A549 (cell line): ENCODE measurements around the gene TSPAN15. TPM values are rescaled to one million over a fixed set of nuclear protein-coding genes. Genes with fewer than 3 reads are reported as not detected.

Experiments
- ATAC-seq, 2 experiments: fragments of 200-7000 bp in 1 of 2; fragments of >200 bp in 1 of 2; cut with Nextera tagmentation in 1 of 2; cut with Tn5 transposase in 1 of 2; 3 replicates each; pipeline versions ENCODE4 v1.8.0 to v1.9.1; 2018 to 2020; ENCODE audit warnings: mild to moderate bottlenecking in 1 of 2, moderate library complexity in 1 of 2
- CTCF ChIA-PET: fragments of 300-600 bp; sonication (Branson Sonifier 250); formaldehyde crosslinking; extraction: SDS; loops from one replicate; lab custom pipeline; 2021; ENCODE audit warnings: antibody characterized with exemption, inconsistent platforms; lab: Yijun Ruan, JAX
- POLR2A ChIA-PET: fragments of 350-600 bp; formaldehyde crosslinking; extraction: SDS; loops from one replicate; lab custom pipeline; 2021; ENCODE audit warnings: antibody characterized with exemption, inconsistent platforms; lab: Yijun Ruan, JAX
- DNase-seq, 2 experiments: peaks; one replicate each; pipeline versions ENCODE4 v3.0.0 to v3.0.0-alpha.2; 2011 to 2016; ENCODE audit warnings: low read depth in 1 of 2, low spot score in 1 of 2
- FAIRE-seq: peaks from 2 replicates; lab custom pipeline; 2011; peaks lifted over from hg19 to GRCh38; lab: Jason Lieb, UNC
- H3K27ac ChIP-seq, 2 experiments: fragments of >200 bp; sonication (Bioruptor Twin); formaldehyde crosslinking; 3 replicates each; pipeline ENCODE4 v1.5.1; 2016 to 2017
- H3K4me1 ChIP-seq: fragments of >200 bp; sonication (Bioruptor Twin); formaldehyde crosslinking; 3 replicates; pipeline ENCODE4 v1.6.1; 2016
- H3K4me2 ChIP-seq: fragments of >200 bp; sonication (Bioruptor Twin); formaldehyde crosslinking; 3 replicates; pipeline ENCODE4 v1.6.1; 2016
- H3K4me3 ChIP-seq: fragments of >200 bp; sonication (Bioruptor Twin); formaldehyde crosslinking; 3 replicates; pipeline ENCODE4 v1.5.1; 2016
- H3K9me3 ChIP-seq: fragments of >200 bp; sonication (Bioruptor Twin); formaldehyde crosslinking; 3 replicates; pipeline ENCODE4 v1.6.1; 2016
- CBX2 ChIP-seq: fragments of 200-600 bp; sonication (generic); IDR thresholded peaks from 2 replicates; pipeline ENCODE4 v1.6.1; 2016; ENCODE audit warnings: low read depth, mild to moderate bottlenecking, borderline replicate concordance
- CBX8 ChIP-seq: fragments of 200-600 bp; sonication (generic); IDR thresholded peaks from 2 replicates; pipeline ENCODE4 v1.6.1; 2016
- CEBPB ChIP-seq, 2 experiments: fragments of >200 bp in 1 of 2; sonication (Bioruptor Twin) in 1 of 2; formaldehyde crosslinking in 1 of 2; IDR thresholded peaks; 2 replicates each; pipeline ENCODE4 v1.6.1; 2012 to 2016
- EP300 ChIP-seq, 2 experiments: fragments of >200 bp; sonication (Bioruptor Twin); formaldehyde crosslinking; IDR thresholded peaks; 2 replicates in 1 of 2; 3 replicates in 1 of 2; pipeline ENCODE4 v1.6.1; 2016 to 2017
- FOSB ChIP-seq: fragments of 250-450 bp; sonication (Bioruptor Pico); IDR thresholded peaks from 2 replicates; pipeline ENCODE4 v1.5.0; 2020; ENCODE audit warnings: mild to moderate bottlenecking, moderate library complexity
- FOSL2 ChIP-seq, 2 experiments: fragments of 450-650 bp in 1 of 2; fragments of >200 bp in 1 of 2; sonication (Bioruptor Twin) in 1 of 2; formaldehyde crosslinking; IDR thresholded peaks; 2 replicates each; pipeline versions ENCODE4 v1.5.0 to v1.6.1; 2016 to 2020; ENCODE audit warnings: mild to moderate bottlenecking in 1 of 2, moderate library complexity in 1 of 2
- HOXA7 ChIP-seq: fragments of 250-450 bp; sonication (Bioruptor Pico); IDR thresholded peaks from 2 replicates; pipeline ENCODE4 v1.5.0; 2020; ENCODE audit warnings: mild to moderate bottlenecking, moderate library complexity
- HOXB13 ChIP-seq: fragments of 250-450 bp; sonication (Bioruptor Pico); IDR thresholded peaks from 2 replicates; pipeline ENCODE4 v1.5.0; 2020; ENCODE audit warnings: low read depth, mild to moderate bottlenecking, moderate library complexity
- HOXB5 ChIP-seq: fragments of 250-450 bp; sonication (Bioruptor Pico); IDR thresholded peaks from 2 replicates; pipeline ENCODE4 v1.5.0; 2020; ENCODE audit warnings: mild to moderate bottlenecking, moderate library complexity
- JUN ChIP-seq, 2 experiments: fragments of >200 bp; sonication (Bioruptor Twin); formaldehyde crosslinking; IDR thresholded peaks; 2 replicates in 1 of 2; 3 replicates in 1 of 2; pipeline ENCODE4 v1.6.1; 2016 to 2017
- JUNB ChIP-seq: fragments of >200 bp; sonication (Bioruptor Twin); formaldehyde crosslinking; IDR thresholded peaks from 2 replicates; pipeline ENCODE4 v1.6.1; 2016
- MAFK ChIP-seq: fragments of 450-650 bp; IDR thresholded peaks from 2 replicates; pipeline ENCODE4 v1.6.1; 2014; ENCODE audit not compliant: partially characterized antibody
- MYC ChIP-seq: IDR thresholded peaks from 2 replicates; pipeline ENCODE4 v1.6.1; 2012; ENCODE audit warnings: mild to moderate bottlenecking, inconsistent platforms, low read length, improper control_type of control experiment, borderline replicate concordance
- NPAS2 ChIP-seq: fragments of 250-450 bp; sonication (Bioruptor Pico); IDR thresholded peaks from 2 replicates; pipeline ENCODE4 v1.8.0; 2022; ENCODE audit warnings: mild to moderate bottlenecking, moderate library complexity, borderline replicate concordance
- PHF8 ChIP-seq: fragments of 200-600 bp; sonication (generic); IDR thresholded peaks from 2 replicates; pipeline ENCODE4 v1.6.1; 2016; ENCODE audit warnings: low read depth, mild to moderate bottlenecking, antibody characterized with exemption, moderate library complexity, borderline replicate concordance
- POLR2A ChIP-seq: IDR thresholded peaks from 2 replicates; pipeline ENCODE4 v1.6.1; 2012; ENCODE audit warnings: mild to moderate bottlenecking, low read length
- POLR2AphosphoS2 ChIP-seq: conservative IDR thresholded peaks from 2 replicates; pipeline ENCODE4 v1.6.1; 2012; ENCODE audit warnings: low read length, improper control_type of control experiment, inconsistent platforms
- RAD21 ChIP-seq, 2 experiments: fragments of >200 bp in 1 of 2; sonication (Bioruptor Twin) in 1 of 2; formaldehyde crosslinking in 1 of 2; IDR thresholded peaks in 1 of 2; conservative IDR thresholded peaks in 1 of 2; 2 replicates in 1 of 2; 3 replicates in 1 of 2; pipeline ENCODE4 v1.6.1; 2012 to 2018; ENCODE audit warnings: inconsistent platforms in 1 of 2
- RARB ChIP-seq: fragments of 250-450 bp; sonication (Bioruptor Pico); IDR thresholded peaks from 2 replicates; pipeline ENCODE4 v1.8.0; 2021; ENCODE audit warnings: mild to moderate bottlenecking, moderate library complexity
- RCOR1 ChIP-seq: fragments of 150-350 bp; IDR thresholded peaks from 2 replicates; pipeline ENCODE4 v1.6.1; 2014; ENCODE audit warnings: antibody characterized with exemption, low read length, low read depth
- RNF2 ChIP-seq: fragments of 200-600 bp; sonication (generic); IDR thresholded peaks from 2 replicates; pipeline ENCODE4 v1.6.1; 2016; ENCODE audit warnings: low read depth, mild to moderate bottlenecking, antibody characterized with exemption, moderate library complexity, borderline replicate concordance
- SMC3 ChIP-seq: fragments of >200 bp; sonication (Bioruptor Twin); formaldehyde crosslinking; IDR thresholded peaks from 3 replicates; pipeline ENCODE4 v1.6.1; 2018; ENCODE audit warnings: inconsistent platforms
- TP53 ChIP-seq: fragments of 250-450 bp; sonication (Bioruptor Pico); IDR thresholded peaks from 2 replicates; pipeline ENCODE4 v1.5.0; 2021; ENCODE audit warnings: mild to moderate bottlenecking, moderate library complexity
- ZFP36 ChIP-seq: fragments of 450-650 bp; IDR thresholded peaks from 2 replicates; pipeline ENCODE4 v1.6.1; 2014; ENCODE audit warnings: borderline replicate concordance; ENCODE audit not compliant: partially characterized antibody
- WGBS: methylation state at CpG from one replicate; pipeline ENCODE4 v1.1.6; 2017; ENCODE audit errors: missing lambda C conversion rate; 5-methylcytosine and 5-hydroxymethylcytosine counted together
- polyA plus RNA-seq, 4 experiments: library from polyadenylated mRNA; depleted of rRNA in 3 of 4; stranded (reverse); fragments of >200 nt; fragmentation: RNase III in 1 of 4; extraction: RNeasy Plus Mini Kit Qiagen cat#74134 plus additional on column Dnase treatment in 1 of 4; gene quantifications; 2 replicates in 3 of 4; 3 replicates in 1 of 4; pipeline ENCODE4 v1.2.3, GENCODE V29; 2011 to 2017
- TF ChIP-seq, protein P1 (sequence below): fragments of 250-450 bp; sonication (Bioruptor Pico); IDR thresholded peaks from 2 replicates; pipeline ENCODE4 v1.5.0; 2021; ENCODE audit warnings: mild to moderate bottlenecking, moderate library complexity, borderline replicate concordance
- TF ChIP-seq, protein P2 (sequence below): IDR thresholded peaks from 2 replicates; pipeline ENCODE4 v1.6.1; 2012
- TF ChIP-seq, protein P3 (sequence below): fragments of >200 bp; sonication (Bioruptor Twin); formaldehyde crosslinking; IDR thresholded peaks from 3 replicates; pipeline ENCODE4 v1.5.1; 2016

The TSPAN15 gene
- polyA plus RNA-seq, 2 of the 4 experiments (the other 2 are of a cell fraction): 49.3 to 89.6 TPM

DNA sequence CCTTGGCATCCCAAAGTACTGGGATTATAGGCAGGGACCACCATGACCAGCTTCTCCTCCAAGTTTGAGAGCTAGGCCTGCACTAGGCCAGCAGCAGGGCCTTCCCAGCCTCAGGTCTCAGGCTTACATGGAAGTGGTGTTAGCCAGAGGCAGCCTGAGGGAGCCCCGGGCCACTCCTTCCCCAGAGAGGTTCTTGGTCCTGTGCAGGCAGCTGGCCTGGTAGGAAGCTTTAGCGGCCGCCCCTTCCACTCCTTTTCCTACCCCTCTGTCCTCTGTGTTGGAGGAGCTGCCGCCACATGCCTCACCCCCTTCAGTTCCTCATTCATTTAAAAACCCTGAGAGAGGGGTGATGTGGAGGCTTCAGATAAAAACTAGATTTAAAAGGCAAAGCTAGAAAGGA lies 40.3 kb downstream of the TSPAN15 start:
- H3K4me2 ChIP-seq: no peak overlapping the region
- no peak for FAIRE-seq
- H3K4me1 ChIP-seq: no peaks in the 10 kb centered on the region
- no peak for TF ChIP-seq ZFP36
- no peak for TF ChIP-seq HOXB13 (CRISPR knock-in tag)
- TF ChIP-seq, protein P1, sequence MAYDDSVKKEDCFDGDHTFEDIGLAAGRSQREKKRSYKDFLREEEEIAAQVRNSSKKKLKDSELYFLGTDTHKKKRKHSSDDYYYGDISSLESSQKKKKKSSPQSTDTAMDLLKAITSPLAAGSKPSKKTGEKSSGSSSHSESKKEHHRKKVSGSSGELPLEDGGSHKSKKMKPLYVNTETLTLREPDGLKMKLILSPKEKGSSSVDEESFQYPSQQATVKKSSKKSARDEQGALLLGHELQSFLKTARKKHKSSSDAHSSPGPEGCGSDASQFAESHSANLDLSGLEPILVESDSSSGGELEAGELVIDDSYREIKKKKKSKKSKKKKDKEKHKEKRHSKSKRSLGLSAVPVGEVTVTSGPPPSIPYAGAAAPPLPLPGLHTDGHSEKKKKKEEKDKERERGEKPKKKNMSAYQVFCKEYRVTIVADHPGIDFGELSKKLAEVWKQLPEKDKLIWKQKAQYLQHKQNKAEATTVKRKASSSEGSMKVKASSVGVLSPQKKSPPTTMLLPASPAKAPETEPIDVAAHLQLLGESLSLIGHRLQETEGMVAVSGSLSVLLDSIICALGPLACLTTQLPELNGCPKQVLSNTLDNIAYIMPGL: no peak
- TF ChIP-seq FOSB: no peak
- TF ChIP-seq MAFK: no peak
- TF ChIP-seq HOXA7: no peak
- no peak for TF ChIP-seq JUNB
- no peak for TF ChIP-seq RAD21 (conservative IDR thresholded peaks at IDR 0.05 in 1 of 2, IDR thresholded peaks at IDR 0.05 in 1 of 2)
- TF ChIP-seq RCOR1: no peak
- no peak for TF ChIP-seq TP53
- no peak for TF ChIP-seq RNF2
- TF ChIP-seq FOSL2 (IDR thresholded peaks at IDR 0.05): no peak
- TF ChIP-seq FOSL2 (CRISPR knock-in tag; IDR thresholded peaks at IDR 0.05): no peak
- no peak for TF ChIP-seq NPAS2 (CRISPR knock-in tag)
- peak in 1 of 2 experiments; percentile 13; a peak in 1 of 6 replicates for ATAC-seq
- DNase-seq: no peak
- ChIA-PET CTCF (interaction anchor here (0.7 to 2.7 kb wide), 7 partner anchors 12 to 68 kb away, joined by 3 to 9 read pairs (median 4); no protein-coding TSS in a partner anchor), POLR2A (interaction anchor here (1.2 kb wide), 1 partner anchor 18 kb away, joined by 3 read pairs; no protein-coding TSS in a partner anchor)
- no peaks in the 10 kb centered on the region for H3K9me3 ChIP-seq
- H3K4me3 ChIP-seq: no peak overlapping the region
- WGBS: 97% methylated on average over 4 of the region's 4 CpGs
- H3K27ac ChIP-seq: peak overlapping the region in 1 of 2 experiments; percentile 42; a peak in 1 of 6 replicates

DNA sequence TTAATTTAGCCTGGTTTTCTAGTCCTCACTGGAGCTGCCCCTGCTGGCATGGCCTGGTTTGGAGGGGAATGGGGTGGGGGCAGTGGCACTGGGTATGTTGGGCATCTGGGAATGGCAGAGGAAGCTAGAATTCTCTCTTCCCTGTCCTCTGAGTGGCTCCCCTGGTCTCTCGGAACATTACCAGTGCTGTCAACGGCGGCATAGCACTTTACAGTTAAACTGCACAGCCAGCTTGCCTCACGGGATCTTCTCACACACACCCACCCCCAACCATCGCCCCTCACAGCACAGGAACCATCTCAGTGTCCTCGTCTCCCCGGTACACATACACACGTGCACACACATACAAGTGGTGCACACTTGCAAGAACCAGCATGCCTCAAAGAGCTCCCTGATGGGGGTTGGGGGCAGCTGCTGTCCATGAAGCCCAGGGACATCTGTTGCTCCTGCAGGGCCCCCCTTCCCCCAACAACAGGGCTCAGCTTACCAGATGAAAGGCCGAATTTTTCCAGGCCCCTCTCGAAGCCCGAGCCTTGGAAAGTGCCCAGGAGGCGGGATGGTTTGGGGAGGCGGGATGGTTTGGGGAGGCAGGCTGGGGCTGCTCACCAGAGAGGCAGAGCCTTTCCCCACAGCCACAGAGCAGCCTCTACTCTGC lies 41.0 kb downstream of the TSPAN15 start:
- CTCF ChIA-PET: interaction anchor here (0.7 to 2.7 kb wide), 10 partner anchors 9 to 84 kb away, joined by 3 to 13 read pairs (median 4); no protein-coding TSS in a partner anchor
- TF ChIP-seq HOXA7: no peak
- TF ChIP-seq HOXB13 (CRISPR knock-in tag): no peak
- no peak for TF ChIP-seq CEBPB (IDR thresholded peaks at IDR 0.05)
- no peak for TF ChIP-seq PHF8
- no peak for TF ChIP-seq CBX2
- no peak for TF ChIP-seq RCOR1
- no peak for TF ChIP-seq MYC
- no peak for TF ChIP-seq SMC3
- TF ChIP-seq CBX8: no peak
- no peak for TF ChIP-seq POLR2AphosphoS2
- TF ChIP-seq, protein P2, sequence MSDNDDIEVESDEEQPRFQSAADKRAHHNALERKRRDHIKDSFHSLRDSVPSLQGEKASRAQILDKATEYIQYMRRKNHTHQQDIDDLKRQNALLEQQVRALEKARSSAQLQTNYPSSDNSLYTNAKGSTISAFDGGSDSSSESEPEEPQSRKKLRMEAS: no peak
- no peak for TF ChIP-seq EP300 (IDR thresholded peaks at IDR 0.05)
- no peak for TF ChIP-seq HOXB5 (CRISPR knock-in tag)
- TF ChIP-seq RARB: no peak
- no peak for TF ChIP-seq NPAS2 (CRISPR knock-in tag)
- TF ChIP-seq, protein P3, sequence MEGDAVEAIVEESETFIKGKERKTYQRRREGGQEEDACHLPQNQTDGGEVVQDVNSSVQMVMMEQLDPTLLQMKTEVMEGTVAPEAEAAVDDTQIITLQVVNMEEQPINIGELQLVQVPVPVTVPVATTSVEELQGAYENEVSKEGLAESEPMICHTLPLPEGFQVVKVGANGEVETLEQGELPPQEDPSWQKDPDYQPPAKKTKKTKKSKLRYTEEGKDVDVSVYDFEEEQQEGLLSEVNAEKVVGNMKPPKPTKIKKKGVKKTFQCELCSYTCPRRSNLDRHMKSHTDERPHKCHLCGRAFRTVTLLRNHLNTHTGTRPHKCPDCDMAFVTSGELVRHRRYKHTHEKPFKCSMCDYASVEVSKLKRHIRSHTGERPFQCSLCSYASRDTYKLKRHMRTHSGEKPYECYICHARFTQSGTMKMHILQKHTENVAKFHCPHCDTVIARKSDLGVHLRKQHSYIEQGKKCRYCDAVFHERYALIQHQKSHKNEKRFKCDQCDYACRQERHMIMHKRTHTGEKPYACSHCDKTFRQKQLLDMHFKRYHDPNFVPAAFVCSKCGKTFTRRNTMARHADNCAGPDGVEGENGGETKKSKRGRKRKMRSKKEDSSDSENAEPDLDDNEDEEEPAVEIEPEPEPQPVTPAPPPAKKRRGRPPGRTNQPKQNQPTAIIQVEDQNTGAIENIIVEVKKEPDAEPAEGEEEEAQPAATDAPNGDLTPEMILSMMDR: no peak
- no peak for TF ChIP-seq POLR2A
- no peak for TF ChIP-seq JUN (IDR thresholded peaks at IDR 0.05)
- TF ChIP-seq, all 56 proteins: peak for 0
- peak in 1 of 2 experiments; percentile 34; a peak in 2 of 6 replicates for ATAC-seq

More for the DNA sequence above, 41.0 kb downstream of the TSPAN15 start:
- peak overlapping the region in 1 of 2 experiments; percentile 42; a peak in 2 of 6 replicates for H3K27ac ChIP-seq
- H3K4me1 ChIP-seq: no peaks in the 10 kb centered on the region
- POLR2A ChIA-PET: interaction anchor here (1.2 kb wide), 1 partner anchor 17 kb away, joined by 3 read pairs; no protein-coding TSS in a partner anchor
- FAIRE-seq (no peak), DNase-seq (no peak)
- no peak overlapping the region for H3K4me2 ChIP-seq
- no peaks in the 10 kb centered on the region for H3K9me3 ChIP-seq
- no peak overlapping the region for H3K4me3 ChIP-seq
- 94% methylated on average over 13 of the region's 13 CpGs for WGBS
